K562 (cell line): ENCODE data around the gene MYB.

ENCODE experiments used
- RBBP5 ChIP-seq: fragments of 200-600 bp; sonication (generic); IDR thresholded peaks from 2 replicates; pipeline ENCODE4 v1.6.1; 2012; ENCODE audit warnings: borderline replicate concordance, mild to moderate bottlenecking, low read length, control low read depth, inconsistent platforms; ENCODE audit not compliant: insufficient read depth, poor library complexity, severe bottlenecking
- TAF1 ChIP-seq: IDR thresholded peaks from 2 replicates; pipeline ENCODE4 v1.6.1; 2011; ENCODE audit warnings: mild to moderate bottlenecking, low read length, moderate library complexity; ENCODE audit not compliant: insufficient read depth, control insufficient read depth, severe bottlenecking; ENCODE audit errors: extremely low read depth
- TARDBP ChIP-seq: fragments of 450-650 bp; IDR thresholded peaks from 2 replicates; pipeline ENCODE4 v1.6.1; 2016
- USF2 ChIP-seq: sonication (generic); formaldehyde crosslinking; IDR thresholded peaks from 2 replicates; pipeline ENCODE4 v1.5.0; 2020; ENCODE audit warnings: missing genetic modification reagents

- TF ChIP-seq TAF1 (no peak), RBBP5 (no peak), TARDBP (no peak), USF2 (CRISPR knock-in tag) (no peak)
Observed at GRCh38 chr6:135256866-135257265, 75.8 kb downstream of the MYB start.
